Nephron progenitor cell (in vitro differentiated cells): ENCODE results near the gene CSNK1A1.

Experiments
- DNase-seq: peaks from one replicate; pipeline ENCODE4 v3.0.0; 2021
- H3K27ac Mint-ChIP-seq: 2 replicates; pipeline ENCODE4 v1.8.0; 2021; ENCODE audit warnings: mild to moderate bottlenecking, moderate library complexity, mixed read lengths
- H3K27me3 Mint-ChIP-seq: 2 replicates; pipeline ENCODE4 v1.8.0; 2021; ENCODE audit warnings: mild to moderate bottlenecking, low read depth, mixed read lengths; ENCODE audit not compliant: poor library complexity
- H3K36me3 Mint-ChIP-seq: 2 replicates; pipeline ENCODE4 v1.8.0; 2021; ENCODE audit warnings: low read depth, mixed read lengths
- H3K4me1 Mint-ChIP-seq: 2 replicates; pipeline ENCODE4 v1.8.0; 2021; ENCODE audit warnings: mixed read lengths
- H3K4me3 Mint-ChIP-seq: 2 replicates; pipeline ENCODE4 v1.8.0; 2021; ENCODE audit warnings: mild to moderate bottlenecking, moderate library complexity, mixed read lengths
- H3K9me3 Mint-ChIP-seq: 2 replicates; pipeline ENCODE4 v1.8.0; 2021; ENCODE audit warnings: mild to moderate bottlenecking, moderate library complexity, mixed read lengths
- CTCF ChIP-seq: fragments of 200-600 bp; sonication (generic); IDR thresholded peaks from 2 replicates; pipeline ENCODE4 v1.5.0; 2021; ENCODE audit warnings: antibody characterized with exemption

CSNK1A1 gene

DNA sequence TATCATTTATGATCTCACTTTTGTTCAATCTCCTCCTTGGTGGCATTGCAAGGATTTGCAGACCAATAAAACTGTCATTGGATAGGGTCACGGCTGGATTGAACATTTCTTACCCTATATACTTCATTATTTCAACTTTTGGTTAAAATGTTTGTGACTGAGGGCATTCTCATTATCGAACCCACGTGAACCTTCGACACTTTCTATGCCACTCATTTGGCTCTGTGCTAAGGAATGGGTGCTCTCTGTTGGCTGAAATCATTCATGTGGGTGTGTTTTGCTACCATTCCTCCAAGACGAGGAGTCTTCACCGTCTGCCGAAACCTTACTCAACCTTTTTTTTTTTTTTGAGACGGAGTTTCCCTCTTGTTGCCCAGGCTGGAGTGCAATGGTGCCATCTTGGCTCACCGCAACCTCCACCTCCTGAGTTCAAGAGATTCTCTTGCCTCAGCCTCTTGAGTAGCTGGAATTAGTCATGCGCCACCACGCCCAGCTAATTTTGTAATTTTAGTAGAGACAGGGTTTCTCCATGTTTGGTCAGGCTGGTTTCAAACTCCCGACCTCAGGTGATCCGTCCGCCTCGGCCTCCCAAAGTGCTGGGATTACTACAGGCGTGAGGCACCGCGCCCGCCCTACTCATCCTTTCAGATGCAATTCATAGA lies 62.5 kb downstream of the CSNK1A1 start:
- Mint-ChIP-seq H3K4me1 (peaks cover 20% of the 10 kb centered on the region), H3K27me3 (no peaks in the 10 kb centered on the region), H3K9me3 (no peaks in the 10 kb centered on the region), H3K27ac (no peak overlapping the region), H3K36me3 (peaks cover 5% of the 10 kb centered on the region), H3K4me3 (no peak overlapping the region)
- no peak for DNase-seq
- no peak for TF ChIP-seq CTCF

- TF ChIP-seq CTCF: no peak
- DNase-seq: no peak
- Mint-ChIP-seq H3K4me3 (no peak overlapping the region), H3K27me3 (no peaks in the 10 kb centered on the region), H3K27ac (no peak overlapping the region), H3K9me3 (no peaks in the 10 kb centered on the region), H3K4me1 (peaks cover 20% of the 10 kb centered on the region), H3K36me3 (no peaks in the 10 kb centered on the region)
Observed at GRCh38 chr5:149487672-149488071, 63.6 kb downstream of the CSNK1A1 start.

DNA sequence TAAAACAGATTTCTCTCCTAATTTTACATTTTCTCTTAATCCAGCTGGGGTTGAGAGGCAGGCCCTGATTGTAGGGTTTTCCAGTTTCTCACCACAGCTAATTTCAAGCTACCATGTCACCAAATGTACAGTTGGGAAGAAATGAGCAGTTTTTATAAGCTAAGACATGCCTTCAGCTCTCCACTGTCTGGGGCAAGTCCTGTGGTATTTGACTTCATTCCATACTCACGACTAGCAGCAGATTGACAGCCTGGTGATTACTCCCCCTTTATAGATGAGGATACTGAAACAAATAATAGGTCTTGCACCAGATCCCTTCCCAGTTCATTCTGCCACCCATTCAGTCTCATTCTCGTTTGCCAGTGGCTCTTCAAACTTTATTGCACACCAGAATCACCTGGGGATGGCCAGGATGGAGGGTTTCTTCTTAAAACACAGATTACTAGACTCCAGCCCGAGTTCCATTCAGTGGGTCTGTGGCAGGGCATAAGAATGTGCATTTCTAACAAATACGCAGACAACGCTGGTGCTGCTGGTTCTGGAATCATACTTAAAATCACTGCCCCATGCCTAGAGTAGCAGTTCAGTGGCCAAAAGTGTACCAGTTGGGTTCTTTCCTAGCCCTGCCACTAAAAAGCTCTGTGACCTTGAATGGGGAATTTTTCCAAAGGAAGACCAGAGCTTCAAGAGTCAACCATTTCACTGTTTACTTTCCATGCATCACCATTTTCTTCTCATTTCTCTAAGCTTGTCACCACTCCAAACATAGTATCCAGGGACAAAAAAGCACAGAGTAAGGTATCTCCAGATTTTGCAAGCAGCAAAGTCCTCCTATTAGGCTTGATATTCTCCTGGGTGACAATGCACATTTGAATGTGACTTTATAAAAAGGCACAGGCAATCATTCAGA lies 64.3 kb downstream of the CSNK1A1 start:
- Mint-ChIP-seq H3K27me3 (no peaks in the 10 kb centered on the region), H3K4me1 (peaks cover 23% of the 10 kb centered on the region), H3K4me3 (no peak overlapping the region), H3K27ac (peak overlapping the region; percentile 54), H3K36me3 (no peaks in the 10 kb centered on the region), H3K9me3 (no peaks in the 10 kb centered on the region)
- DNase-seq: no peak
- no peak for TF ChIP-seq CTCF

GRCh38 chr5:149485655-149486615 lies 65.3 kb downstream of the CSNK1A1 start:
- no peak overlapping the region for H3K27ac Mint-ChIP-seq
- no peak for TF ChIP-seq CTCF
- H3K4me3 Mint-ChIP-seq: no peak overlapping the region
- no peaks in the 10 kb centered on the region for H3K9me3 Mint-ChIP-seq
- DNase-seq: no peak
- no peaks in the 10 kb centered on the region for H3K36me3 Mint-ChIP-seq
- H3K27me3 Mint-ChIP-seq: no peaks in the 10 kb centered on the region
- H3K4me1 Mint-ChIP-seq: peaks cover 29% of the 10 kb centered on the region

- no peaks in the 10 kb centered on the region for H3K36me3 Mint-ChIP-seq
- no peak overlapping the region for H3K27ac Mint-ChIP-seq
- no peaks in the 10 kb centered on the region for H3K27me3 Mint-ChIP-seq
- no peak overlapping the region for H3K4me3 Mint-ChIP-seq
- peaks cover 25% of the 10 kb centered on the region for H3K4me1 Mint-ChIP-seq
- no peak for DNase-seq
- H3K9me3 Mint-ChIP-seq: no peaks in the 10 kb centered on the region
- TF ChIP-seq CTCF: no peak
Observed at GRCh38 chr5:149481485-149481884, 69.8 kb downstream of the CSNK1A1 start.
